Aorta (tissue), 5 donors: Measurements from ENCODE around the gene ATP10A. TPM values are rescaled to one million over a fixed set of nuclear protein-coding genes. Genes with fewer than 3 reads are reported as not detected.
"Not testable (repeated sequence)": the region's sequence is repeated elsewhere in the genome, so short reads cannot be mapped to it uniquely, and the experiment has no call there.

Source experiments
- ATAC-seq: fragments of 200-7000 bp; cut with Tn5 transposase; one replicate; pipeline ENCODE4 v1.9.1; 2022; ENCODE audit warnings: moderate library complexity; ENCODE audit not compliant: low FRiP score
- DNase-seq, 2 donors: peaks; one replicate each; pipeline ENCODE4 v3.0.0-alpha.2; 2020
- H3K27ac ChIP-seq, 2 donors: one replicate each; pipeline ENCODE4 v1.5.1; 2013; ENCODE audit warnings: low read length in 2 of 2, mild to moderate bottlenecking in 2 of 2, moderate library complexity in 2 of 2, control low read depth in 1 of 2, inconsistent platforms in 1 of 2, low read depth in 1 of 2
- H3K27me3 ChIP-seq, 2 donors: one replicate each; pipeline ENCODE4 v1.6.1; 2013; ENCODE audit warnings: control low read depth in 1 of 2, low read length in 1 of 2, mild to moderate bottlenecking in 1 of 2, moderate library complexity in 1 of 2; ENCODE audit not compliant: insufficient read depth in 2 of 2, control insufficient read depth in 1 of 2
- H3K36me3 ChIP-seq, 2 donors: one replicate each; pipeline ENCODE4 v1.6.1; 2013; ENCODE audit warnings: control low read depth in 1 of 2, low read length in 1 of 2, mild to moderate bottlenecking in 1 of 2; ENCODE audit not compliant: insufficient read depth in 2 of 2, control insufficient read depth in 1 of 2
- H3K4me1 ChIP-seq, 2 donors: one replicate each; pipeline ENCODE4 v1.6.1; 2013; ENCODE audit warnings: low read length in 2 of 2, control low read depth in 1 of 2, mild to moderate bottlenecking in 1 of 2, moderate library complexity in 1 of 2; ENCODE audit not compliant: insufficient read depth in 2 of 2, control insufficient read depth in 1 of 2
- H3K4me3 ChIP-seq, 2 donors: one replicate each; pipeline ENCODE4 v1.5.1; 2013; ENCODE audit warnings: low read length in 2 of 2, control low read depth in 1 of 2, mild to moderate bottlenecking in 1 of 2
- H3K9me3 ChIP-seq: one replicate; pipeline ENCODE4 v1.6.1; 2013; ENCODE audit warnings: mild to moderate bottlenecking, low read length; ENCODE audit not compliant: control insufficient read depth
- WGBS, 2 donors: extraction: QIAGEN DNeasy Blood & Tissue Kit; methylation state at CpG; one replicate each; pipeline ENCODE4 v1.1.7; 2013; 5-methylcytosine and 5-hydroxymethylcytosine counted together
- intact Hi-C, 2 donors: fragments of 100-400 bp; cut with DNase I; formaldehyde crosslinking; loops; one replicate each; pipeline versions ENCODE4 v1.14.2 to v1.15.0; 2022
- polyA plus RNA-seq, 2 donors: library from polyadenylated mRNA; stranded (reverse); fragments of 200-250 nt; gene quantifications; one replicate each; pipeline ENCODE4 v1.2.3, GENCODE V29; 2013
- total RNA-seq, 2 donors: library from RNA; stranded (reverse); fragmentation: NEBNext Ultra II Directional; extraction: Animal tissue kit (Norgen Biotek cat#: 25700); gene quantifications; one replicate each; pipeline ENCODE4 v1.2.1, GENCODE V29; 2021
- donor health status: healthy with polysubstance abuse.
- donor health status: Bipolar disorder and iron deficiency.
- donor health status: DM: no; HTN: no; CAD: no.
- donor health status: DM: no; HTN: no; CAD: no.
- donor health status: DM: yes; HTN: yes; CAD: no.

The ATP10A gene
- total and polyA plus RNA-seq, 4 donors = 3.6 to 55.0 (median 22.2) TPM

DNA sequence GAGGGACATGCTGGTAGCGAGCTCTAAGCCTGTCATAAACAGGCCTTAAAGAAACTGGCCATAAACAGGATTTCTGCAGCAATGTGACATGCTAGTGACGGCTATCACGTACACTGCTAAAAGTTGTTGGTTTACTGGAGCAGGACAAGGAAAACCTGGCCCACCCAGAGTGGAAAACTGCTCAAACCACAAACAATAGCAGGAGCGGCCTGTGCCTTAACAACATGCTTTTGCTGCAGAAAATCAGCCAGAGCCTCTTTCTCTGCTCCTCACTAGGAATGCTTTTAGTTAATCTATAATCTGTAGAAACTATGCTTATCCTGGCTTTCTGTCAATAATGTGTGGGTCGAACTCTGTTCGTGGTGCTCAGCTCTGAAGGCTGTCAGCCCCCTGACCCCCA, 221.4 kb downstream of the ATP10A start:
- Histone ChIP-seq H3K4me1 (no peaks in the 10 kb centered on the region), H3K27ac (no peak overlapping the region), H3K4me3 (no peak overlapping the region), H3K9me3 (no peaks in the 10 kb centered on the region), H3K36me3 (no peaks in the 10 kb centered on the region), H3K27me3 (no peaks in the 10 kb centered on the region)
- DNase-seq (no peak), ATAC-seq (no peak)
- intact Hi-C loops = no loop called here
- WGBS, 2 donors = 58 to 59% methylated on average over 6 of the region's 6 CpGs

DNA sequence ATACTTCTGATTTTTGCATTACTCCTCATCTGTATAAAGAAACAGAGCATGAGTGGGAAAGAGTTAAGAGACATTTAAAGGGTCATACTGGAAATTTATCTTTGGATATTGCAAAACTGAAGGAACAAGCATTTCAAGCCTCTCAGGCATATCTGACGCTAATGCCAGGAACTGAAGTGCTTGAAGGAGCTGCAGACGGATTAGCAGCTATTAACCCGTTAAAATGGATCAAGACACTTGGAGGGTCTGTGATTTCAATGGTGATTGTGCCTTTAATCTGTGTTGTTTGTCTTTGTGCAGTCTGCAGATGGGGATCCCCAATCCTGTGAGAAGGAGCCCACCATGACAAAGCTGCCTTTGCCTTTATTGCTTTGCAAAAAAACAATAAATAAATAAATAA, 221.8 kb downstream of the ATP10A start:
- H3K27ac ChIP-seq = no peak overlapping the region
- WGBS, 2 donors = 63 to 70% methylated on average over 3 of the region's 3 CpGs
- intact Hi-C loops = no loop called here
- no peaks in the 10 kb centered on the region for H3K4me1 ChIP-seq
- DNase-seq (no peak), ATAC-seq (no peak)
- H3K27me3 ChIP-seq = no peaks in the 10 kb centered on the region
- H3K36me3 ChIP-seq = no peaks in the 10 kb centered on the region
- H3K4me3 ChIP-seq = no peak overlapping the region
- H3K9me3 ChIP-seq = no peaks in the 10 kb centered on the region

DNA sequence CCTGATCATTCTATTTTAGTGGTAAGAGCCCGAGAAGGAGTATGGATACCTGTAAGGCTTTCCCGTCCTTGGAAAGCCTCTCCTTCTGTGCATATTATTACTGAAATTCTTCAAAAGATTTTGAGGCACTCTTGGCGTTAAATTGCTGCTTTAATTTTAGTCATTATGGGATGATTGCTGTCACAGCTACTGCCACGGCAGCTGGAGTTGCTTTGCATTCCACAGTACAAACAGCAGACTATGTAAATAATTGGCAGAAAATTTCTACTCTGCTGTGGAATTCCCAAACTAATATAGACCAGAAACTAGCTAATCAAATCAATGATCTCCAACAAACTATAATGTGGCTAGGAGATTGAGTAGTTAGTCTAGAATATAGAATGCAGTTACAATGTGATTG, 222.2 kb downstream of the ATP10A start:
- 90 to 92% methylated on average over 4 of the region's 4 CpGs for WGBS, 2 donors
- intact Hi-C loops, H3K9me3 ChIP-seq, DNase-seq, ATAC-seq, H3K27me3 ChIP-seq, H3K4me1 ChIP-seq, H3K36me3 ChIP-seq, H3K4me3 ChIP-seq, H3K27ac ChIP-seq: not testable (repeated sequence)

GRCh38 chr15:25640381-25640780, 222.7 kb downstream of the ATP10A start:
- no peaks in the 10 kb centered on the region for H3K9me3 ChIP-seq
- intact Hi-C loops = no loop called here
- no peak for DNase-seq
- H3K36me3 ChIP-seq = no peaks in the 10 kb centered on the region
- no peak overlapping the region for H3K27ac ChIP-seq
- WGBS, 2 donors = 97 to 98% methylated on average over 5 of the region's 5 CpGs
- no peaks in the 10 kb centered on the region for H3K4me1 ChIP-seq
- H3K4me3 ChIP-seq = no peak overlapping the region
- no peaks in the 10 kb centered on the region for H3K27me3 ChIP-seq
- ATAC-seq = no peak

DNA sequence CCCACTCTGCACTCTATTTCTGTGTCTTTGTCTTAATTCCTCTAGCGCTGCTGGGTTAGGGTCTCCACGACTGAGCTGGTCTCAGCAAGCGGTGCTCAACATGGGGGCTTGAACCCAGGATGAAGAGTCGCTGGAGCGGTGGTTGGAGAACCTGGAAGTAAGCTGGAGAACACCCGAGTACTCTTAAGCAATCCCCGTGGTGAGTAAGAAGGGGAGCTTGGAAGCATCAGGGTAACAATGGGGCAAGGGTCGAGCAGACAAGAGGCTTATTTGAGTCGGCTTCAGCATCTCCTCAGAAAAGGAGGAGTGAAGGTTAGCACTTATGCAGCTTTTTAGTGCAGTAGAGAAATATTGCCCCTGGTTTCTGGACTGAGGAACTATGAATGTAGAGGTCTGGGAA, 226.6 kb downstream of the ATP10A start:
- H3K27me3 ChIP-seq, intact Hi-C loops, DNase-seq, H3K9me3 ChIP-seq, H3K4me3 ChIP-seq, H3K36me3 ChIP-seq, ATAC-seq, H3K4me1 ChIP-seq, H3K27ac ChIP-seq: not testable (repeated sequence)
- 93 to 95% methylated on average over 9 of the region's 9 CpGs for WGBS, 2 donors

GRCh38 chr15:25635191-25635590, 227.9 kb downstream of the ATP10A start:
- Histone ChIP-seq H3K4me1 (peaks cover 0 to 1% of the 10 kb centered on the region in 2 donors), H3K27ac (no peak overlapping the region), H3K9me3 (no peaks in the 10 kb centered on the region), H3K4me3 (no peak overlapping the region), H3K36me3 (no peaks in the 10 kb centered on the region), H3K27me3 (no peaks in the 10 kb centered on the region)
- DNase-seq = no peak
- no peak for ATAC-seq
- intact Hi-C loops = no loop called here

DNA sequence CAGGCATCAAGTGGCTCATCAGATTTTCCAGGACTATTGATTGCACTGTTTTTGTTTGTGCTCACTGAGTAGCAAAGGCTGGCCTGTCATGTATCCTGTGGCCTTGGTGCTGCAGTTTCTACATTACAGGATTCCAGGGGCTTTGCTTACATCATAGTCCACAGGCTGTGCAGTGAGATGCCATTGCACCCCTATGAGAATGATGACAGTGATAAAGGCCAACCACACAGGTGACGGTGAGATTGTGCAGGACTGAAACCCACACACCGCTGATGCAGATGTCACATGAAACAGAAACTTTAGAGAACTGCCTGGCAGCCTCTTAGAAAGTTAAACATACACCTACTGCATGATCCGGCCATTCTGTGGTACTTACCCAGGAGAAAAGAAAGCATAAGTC, 229.3 kb downstream of the ATP10A start:
- peaks cover 0 to 1% of the 10 kb centered on the region in 2 donors for H3K4me1 ChIP-seq
- H3K36me3 ChIP-seq = no peaks in the 10 kb centered on the region
- DNase-seq (no peak), ATAC-seq (no peak)
- no peak overlapping the region for H3K4me3 ChIP-seq
- H3K9me3 ChIP-seq = no peaks in the 10 kb centered on the region
- no peak overlapping the region for H3K27ac ChIP-seq
- WGBS, 2 donors = 58 to 59% methylated on average over 3 of the region's 3 CpGs
- intact Hi-C loops = no loop called here
- no peaks in the 10 kb centered on the region for H3K27me3 ChIP-seq

GRCh38 chr15:25631971-25632370, 231.2 kb downstream of the ATP10A start:
- Histone ChIP-seq H3K4me3 (no peak overlapping the region), H3K36me3 (no peaks in the 10 kb centered on the region), H3K4me1 (peaks cover 0 to 1% of the 10 kb centered on the region in 2 donors), H3K27ac (no peak overlapping the region), H3K27me3 (no peaks in the 10 kb centered on the region), H3K9me3 (no peaks in the 10 kb centered on the region)
- intact Hi-C loops = no loop called here
- 77 to 83% methylated on average over 8 of the region's 8 CpGs for WGBS, 2 donors
- ATAC-seq (no peak), DNase-seq (no peak)
